H1 (cell line): ENCODE measurements around the gene ANKRD27. TPM values are rescaled to one million over a fixed set of nuclear protein-coding genes. Genes with fewer than 3 reads are reported as not detected.

ENCODE experiments used
- CTCF ChIA-PET: fragments of 300-600 bp; sonication (Branson Sonifier 250); formaldehyde crosslinking; loops from one replicate; lab custom pipeline; 2021; ENCODE audit not compliant: partially characterized antibody; lab: Charles Lee
- POLR2A ChIA-PET: fragments of 300-600 bp; sonication (Branson Sonifier 250); formaldehyde crosslinking; loops from one replicate; lab custom pipeline; 2021; ENCODE audit warnings: inconsistent platforms; ENCODE audit not compliant: partially characterized antibody; lab: Charles Lee
- DNase-seq, 2 experiments: peaks; one replicate each; pipeline versions ENCODE4 v3.0.0 to v3.0.0-alpha.2; 2010 to 2022; ENCODE audit warnings: low spot score in 2 of 2, low read depth in 1 of 2, mixed read lengths in 1 of 2
- FAIRE-seq: peaks from 2 replicates; lab custom pipeline; 2011; peaks lifted over from hg19 to GRCh38; lab: Jason Lieb, UNC
- H2AFZ ChIP-seq: 2 replicates; pipeline ENCODE4 v1.8.1; 2012; ENCODE audit warnings: low read length, inconsistent platforms
- H2AK5ac ChIP-seq: 2 replicates; pipeline ENCODE4 v1.6.1; 2013; ENCODE audit warnings: low read depth, low read length
- H2BK120ac ChIP-seq: replicated peaks from 2 replicates; pipeline ENCODE3; 2013; ENCODE audit warnings: low read depth, low read length, inconsistent platforms
- H2BK12ac ChIP-seq: 2 replicates; pipeline ENCODE4 v1.6.1; 2013; ENCODE audit warnings: low read depth, low read length
- H2BK15ac ChIP-seq: 2 replicates; pipeline ENCODE4 v1.6.1; 2013; ENCODE audit warnings: low read length
- H2BK20ac ChIP-seq: 2 replicates; pipeline ENCODE4 v1.6.1; 2013; ENCODE audit warnings: low read length
- H2BK5ac ChIP-seq: 2 replicates; pipeline ENCODE4 v1.6.1; 2013; ENCODE audit warnings: low read depth, low read length
- H3K14ac ChIP-seq: 2 replicates; pipeline ENCODE4 v1.6.1; 2013; ENCODE audit warnings: inconsistent platforms; ENCODE audit not compliant: insufficient read length
- H3K18ac ChIP-seq: 2 replicates; pipeline ENCODE4 v1.6.1; 2013; ENCODE audit warnings: low read length; ENCODE audit errors: extremely low read depth
- H3K23ac ChIP-seq: 2 replicates; pipeline ENCODE4 v1.6.1; 2013; ENCODE audit warnings: inconsistent platforms; ENCODE audit not compliant: insufficient read length
- H3K23me2 ChIP-seq: 2 replicates; pipeline ENCODE4 v1.6.1; 2013; ENCODE audit warnings: low read depth, low read length
- H3K27ac ChIP-seq: 2 replicates; pipeline ENCODE4 v1.6.1; 2011; ENCODE audit warnings: low read depth, low read length, inconsistent platforms
- H3K27me3 ChIP-seq, 4 experiments: replicated peaks in 1 of 4; 1 replicate in 1 of 4; 2 replicates in 3 of 4; pipeline versions ENCODE4 v1.6.1 to v1.8.1; 2011 to 2013; ENCODE audit warnings: low read length in 3 of 4, mild to moderate bottlenecking in 3 of 4, inconsistent platforms in 2 of 4, mixed read lengths in 2 of 4, moderate library complexity in 1 of 4; ENCODE audit not compliant: control insufficient read depth in 3 of 4, insufficient read depth in 3 of 4; ENCODE audit errors: extremely low read depth in 1 of 4
- H3K36me3 ChIP-seq, 4 experiments: 2 replicates each; pipeline versions ENCODE4 v1.6.1 to v1.8.1; 2011 to 2013; ENCODE audit warnings: mild to moderate bottlenecking in 4 of 4, low read length in 3 of 4, moderate library complexity in 2 of 4, control low read depth in 1 of 4, inconsistent platforms in 1 of 4; ENCODE audit not compliant: insufficient read depth in 4 of 4, control insufficient read depth in 2 of 4
- H3K4ac ChIP-seq: replicated peaks from 2 replicates; pipeline ENCODE3; 2013; ENCODE audit warnings: low read length, low read depth, mixed read lengths, inconsistent platforms; ENCODE audit not compliant: insufficient read length
- H3K4me1 ChIP-seq, 4 experiments: replicated peaks in 1 of 4; 1 replicate in 1 of 4; 2 replicates in 3 of 4; pipeline versions ENCODE4 v1.6.1 to v1.8.1; 2011 to 2013; ENCODE audit warnings: low read length in 3 of 4, inconsistent platforms in 2 of 4, mixed read lengths in 1 of 4; ENCODE audit not compliant: insufficient read depth in 4 of 4, control insufficient read depth in 3 of 4
- H3K4me2 ChIP-seq, 2 experiments: 2 replicates each; pipeline versions ENCODE4 v1.6.1 to v1.8.1; 2011 to 2013; ENCODE audit warnings: low read depth in 2 of 2, low read length in 2 of 2, control low read depth in 1 of 2, inconsistent platforms in 1 of 2, mild to moderate bottlenecking in 1 of 2; ENCODE audit not compliant: insufficient read depth in 1 of 2
- H3K4me3 ChIP-seq, 4 experiments: fragments of 200-600, 300-600 bp in 1 of 4; sonication (generic), shearing (Covaris generic), sonication (Bioruptor Twin) in 1 of 4; 2 replicates each; pipeline versions ENCODE4 v1.5.1 to v1.8.1; 2011 to 2016; ENCODE audit warnings: low read length in 4 of 4, low read depth in 3 of 4, control low read depth in 2 of 4, inconsistent platforms in 2 of 4, mild to moderate bottlenecking in 2 of 4, mixed read lengths in 1 of 4, moderate library complexity in 1 of 4; ENCODE audit not compliant: insufficient read depth in 2 of 4; ENCODE audit errors: extremely low read depth in 1 of 4
- H3K56ac ChIP-seq: replicated peaks from 2 replicates; pipeline ENCODE3; 2013; ENCODE audit warnings: low read depth, mild to moderate bottlenecking, mixed read lengths, low read length, inconsistent platforms; ENCODE audit not compliant: insufficient read length
- H3K79me1 ChIP-seq: 2 replicates; pipeline ENCODE4 v1.6.1; 2013; ENCODE audit warnings: low read depth, low read length, control low read depth
- H3K79me2 ChIP-seq, 2 experiments: 2 replicates each; pipeline versions ENCODE4 v1.6.1 to v1.8.1; 2012 to 2013; ENCODE audit warnings: low read length in 2 of 2, mild to moderate bottlenecking in 2 of 2, inconsistent platforms in 1 of 2; ENCODE audit not compliant: insufficient read depth in 2 of 2, control insufficient read depth in 1 of 2
- H3K9ac ChIP-seq, 4 experiments: replicated peaks in 1 of 4; 1 replicate in 1 of 4; 2 replicates in 3 of 4; pipeline versions ENCODE4 v1.6.1 to v1.8.1; 2011 to 2013; ENCODE audit warnings: low read depth in 3 of 4, low read length in 3 of 4, control low read depth in 2 of 4, mild to moderate bottlenecking in 2 of 4, moderate library complexity in 2 of 4, inconsistent platforms in 1 of 4; ENCODE audit errors: extremely low read depth in 1 of 4
- H3K9me3 ChIP-seq, 2 experiments: 2 replicates each; pipeline versions ENCODE4 v1.6.1 to v1.8.1; 2012 to 2013; ENCODE audit warnings: mild to moderate bottlenecking in 2 of 2, moderate library complexity in 2 of 2, control low read depth in 1 of 2, inconsistent platforms in 1 of 2, low read depth in 1 of 2, low read length in 1 of 2, mixed read lengths in 1 of 2; ENCODE audit not compliant: insufficient read depth in 2 of 2
- H4K20me1 ChIP-seq, 2 experiments: replicated peaks in 1 of 2; 2 replicates each; pipeline versions ENCODE3 to v1.8.1; 2011 to 2013; ENCODE audit warnings: inconsistent platforms in 2 of 2, low read length in 2 of 2, mild to moderate bottlenecking in 1 of 2; ENCODE audit not compliant: insufficient read depth in 2 of 2, control insufficient read depth in 1 of 2
- H4K5ac ChIP-seq: 2 replicates; pipeline ENCODE4 v1.6.1; 2013; ENCODE audit warnings: low read length, low read depth, mixed read lengths, inconsistent platforms; ENCODE audit not compliant: insufficient read length
- H4K8ac ChIP-seq: 2 replicates; pipeline ENCODE4 v1.8.0; 2013; ENCODE audit warnings: mild to moderate bottlenecking, moderate library complexity, low read length, inconsistent platforms; ENCODE audit not compliant: insufficient read depth; ENCODE audit errors: extremely low read depth
- H4K91ac ChIP-seq: replicated peaks from 2 replicates; pipeline ENCODE3; 2013; ENCODE audit warnings: low read length, mixed read lengths, inconsistent platforms; ENCODE audit not compliant: insufficient read length
- BRCA1 ChIP-seq: IDR thresholded peaks from 2 replicates; pipeline ENCODE4 v1.6.1; 2012; ENCODE audit warnings: low read depth, low read length, improper control_type of control experiment
- CEBPB ChIP-seq: IDR thresholded peaks from 2 replicates; pipeline ENCODE4 v1.6.1; 2012; ENCODE audit warnings: low read depth, low read length
- KDM1A ChIP-seq: fragments of 200-600, 300-600 bp; sonication (generic); IDR thresholded peaks from 2 replicates; pipeline ENCODE4 v1.7.1; 2016; ENCODE audit warnings: mild to moderate bottlenecking, low read length, borderline replicate concordance
- NRF1 ChIP-seq: IDR thresholded peaks from 2 replicates; pipeline ENCODE4 v1.6.1; 2011; ENCODE audit warnings: mild to moderate bottlenecking, low read depth, low read length, improper control_type of control experiment
- SIN3A ChIP-seq, 2 experiments: IDR thresholded peaks in 1 of 2; conservative IDR thresholded peaks in 1 of 2; 2 replicates each; pipeline ENCODE4 v1.6.1; 2011 to 2012; ENCODE audit warnings: low read length in 2 of 2, improper control_type of control experiment in 1 of 2, low read depth in 1 of 2, mild to moderate bottlenecking in 1 of 2
- SP2 ChIP-seq: IDR thresholded peaks from 2 replicates; pipeline ENCODE4 v1.6.1; 2012; ENCODE audit warnings: mild to moderate bottlenecking, low read length, inconsistent platforms
- SUZ12 ChIP-seq: fragments of 200-600 bp; sonication (generic); IDR thresholded peaks from 2 replicates; pipeline ENCODE4 v1.6.1; 2012; ENCODE audit warnings: mild to moderate bottlenecking, inconsistent platforms, low read length, moderate library complexity, mixed read lengths
- TEAD4 ChIP-seq: IDR thresholded peaks from 2 replicates; pipeline ENCODE4 v1.6.1; 2012; ENCODE audit warnings: low read depth, low read length, inconsistent platforms, mixed read lengths
- WGBS, 2 experiments: shearing (Covaris generic) in 1 of 2; methylation state at CpG; one replicate each; pipeline versions ENCODE4 v1.1.6 to v1.1.7; 2013 to 2015; ENCODE audit warnings: low lambda C conversion rate in 2 of 2, mixed read lengths in 2 of 2, inconsistent platforms in 1 of 2, low coverage in 1 of 2, missing lambda C conversion rate in 1 of 2; ENCODE audit not compliant: insufficient replicate concordance in 2 of 2, insufficient coverage in 1 of 2, insufficient read length in 1 of 2; ENCODE audit errors: extremely low coverage in 1 of 2, missing lambda C conversion rate in 1 of 2; 5-methylcytosine and 5-hydroxymethylcytosine counted together
- polyA plus RNA-seq, 7 experiments: library from polyadenylated mRNA; depleted of rRNA in 3 of 7; stranded (reverse) in 5 of 7; unstranded in 2 of 7; fragments of >200 nt in 5 of 7; fragments of 200-250 nt in 2 of 7; gene quantifications; 1 replicate in 5 of 7; 2 replicates in 1 of 7; 4 replicates in 1 of 7; pipeline versions ENCODE4 v1.2.1 to v1.2.3, GENCODE V29; 2011 to 2013; ENCODE audit warnings: missing spikeins in 2 of 7, mixed read lengths in 2 of 7
- total RNA-seq: library from RNA; stranded (reverse); fragmentation: NEBNext Ultra II Directional; extraction: Animal tissue kit (Norgen Biotek cat#: 25700); gene quantifications from 2 replicates; pipeline ENCODE4 v1.2.1, GENCODE V29; 2021
- TF ChIP-seq, protein P1 (sequence below): IDR thresholded peaks from 2 replicates; pipeline ENCODE4 v1.6.1; 2012; ENCODE audit warnings: inconsistent platforms

Gene ANKRD27
- total and polyA plus RNA-seq, 2 of the 8 experiments (the other 6 are each of a cell fraction or from before 2014, with no cell fraction given): 27.9 to 55.7 TPM

DNA sequence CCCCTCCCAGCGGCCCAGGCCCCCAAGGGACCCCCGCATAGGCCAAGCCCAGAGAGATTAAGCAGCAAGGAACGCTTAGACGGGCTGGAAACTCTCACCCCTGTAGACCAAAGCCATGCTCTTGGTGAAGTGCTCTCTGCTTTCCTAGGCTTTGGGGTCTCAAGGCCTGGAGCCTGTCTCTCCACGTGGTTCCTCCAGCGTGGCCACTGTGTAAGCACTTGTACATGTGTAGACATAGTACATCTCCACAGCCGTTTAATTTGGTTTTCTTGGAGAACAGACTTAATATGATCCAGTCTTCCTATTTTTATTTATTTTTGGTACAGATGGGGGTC lies 17.7 kb upstream of the ANKRD27 start:
- H4K5ac ChIP-seq: no peak overlapping the region
- no peak overlapping the region; the same call in 1 of the 2 replicates for H2AFZ ChIP-seq
- ChIA-PET POLR2A (interaction anchor here (1.3 kb wide), 1 partner anchor 25 kb away, joined by 3 read pairs; no protein-coding TSS in a partner anchor), CTCF (no interaction called here)
- peaks cover 2% of the 10 kb centered on the region; the same call in 1 of the 2 replicates for H3K23me2 ChIP-seq
- H2BK20ac ChIP-seq: no peak overlapping the region
- no peak overlapping the region for H2BK120ac ChIP-seq
- no peaks in the 10 kb centered on the region; the same call in 1 of the 2 replicates for H3K79me1 ChIP-seq
- peaks cover 1 to 2% of the 10 kb centered on the region in 2 experiments for H4K20me1 ChIP-seq
- H2AK5ac ChIP-seq: no peak overlapping the region
- no peak overlapping the region for H3K4ac ChIP-seq
- no peak for TF ChIP-seq SUZ12
- TF ChIP-seq SP2: no peak
- TF ChIP-seq SIN3A (conservative IDR thresholded peaks at IDR 0.05 in 1 of 2, IDR thresholded peaks at IDR 0.05 in 1 of 2; ENCODE audit: low read depth in 1 of 2, low read length in 2 of 2): no peak
- no peak for TF ChIP-seq NRF1
- TF ChIP-seq, protein P1, sequence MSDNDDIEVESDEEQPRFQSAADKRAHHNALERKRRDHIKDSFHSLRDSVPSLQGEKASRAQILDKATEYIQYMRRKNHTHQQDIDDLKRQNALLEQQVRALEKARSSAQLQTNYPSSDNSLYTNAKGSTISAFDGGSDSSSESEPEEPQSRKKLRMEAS: no peak
- TF ChIP-seq TEAD4: no peak
- TF ChIP-seq BRCA1: no peak
- TF ChIP-seq KDM1A: no peak
- TF ChIP-seq CEBPB: no peak
- no peak overlapping the region for H3K23ac ChIP-seq
- no peaks in the 10 kb centered on the region for H3K9me3 ChIP-seq
- H4K91ac ChIP-seq: no peak overlapping the region
- no peak for FAIRE-seq
- DNase-seq: no peak
- no peak overlapping the region for H3K27ac ChIP-seq
- WGBS, 2 experiments: 89% methylated on average over 7 of the region's 7 CpGs; no CpG with 5 or more reads in 1 of the 2 experiments
- H3K36me3 ChIP-seq: no peaks in the 10 kb centered on the region
- peaks cover 0 to 21% (median 10%) of the 10 kb centered on the region in 4 experiments; a peak in 6 of 7 replicates for H3K27me3 ChIP-seq
- no peaks in the 10 kb centered on the region; a peak in 1 of 7 replicates for H3K4me1 ChIP-seq
- no peak overlapping the region; the same call in 1 of the 2 replicates for H3K18ac ChIP-seq
- peak overlapping the region; percentile 63; the same call in 1 of the 2 replicates for H2BK12ac ChIP-seq
- H2BK5ac ChIP-seq: no peak overlapping the region
- peak overlapping the region; percentile 48 to 88 for H3K4me2 ChIP-seq
- peak overlapping the region in 2 of 4 experiments; percentile 36 to 64; a peak in 2 of 8 replicates for H3K4me3 ChIP-seq
- H3K56ac ChIP-seq: no peak overlapping the region
- H3K14ac ChIP-seq: no peak overlapping the region
- H3K9ac ChIP-seq: no peak overlapping the region; a peak in 1 of 7 replicates
- H2BK15ac ChIP-seq: no peak overlapping the region
- no peaks in the 10 kb centered on the region for H3K79me2 ChIP-seq
- peak overlapping the region; percentile 91; the same call in 1 of the 2 replicates for H4K8ac ChIP-seq
